Islet of Langerhans (tissue), 1 donor: ENCODE data around the gene WDPCP.
"Not testable (repeated sequence)": the region's sequence is repeated elsewhere in the genome, so short reads cannot be mapped to it uniquely, and the experiment has no call there.

ENCODE experiments used
- FAIRE-seq: peaks from one replicate; lab custom pipeline; 2011; peaks lifted over from hg19 to GRCh38; lab: Jason Lieb, UNC

WDPCP gene

GRCh38 chr2:63444565-63445288 is 143.6 kb downstream of the WDPCP start:
- no peak for FAIRE-seq

GRCh38 chr2:63440612-63441011 is 147.7 kb downstream of the WDPCP start:
- no peak for FAIRE-seq

GRCh38 chr2:63438181-63438580 is 150.1 kb downstream of the WDPCP start:
- FAIRE-seq, result no peak

GRCh38 chr2:63436488-63436887 is 151.8 kb downstream of the WDPCP start:
- no peak for FAIRE-seq

GRCh38 chr2:63435070-63435469 is 153.2 kb downstream of the WDPCP start:
- FAIRE-seq, result no peak

GRCh38 chr2:63434024-63435001 is 154.0 kb downstream of the WDPCP start:
- no peak for FAIRE-seq

GRCh38 chr2:63432373-63432772 is 155.9 kb downstream of the WDPCP start:
- FAIRE-seq, result no peak

GRCh38 chr2:63425606-63426005 is 162.7 kb downstream of the WDPCP start:
- no peak for FAIRE-seq

- no peak for FAIRE-seq
Measured at GRCh38 chr2:63425079-63425416, 163.2 kb downstream of the WDPCP start.

GRCh38 chr2:63424329-63425078 is 163.8 kb downstream of the WDPCP start:
- no peak for FAIRE-seq

GRCh38 chr2:63422556-63422955 is 165.7 kb downstream of the WDPCP start:
- no peak for FAIRE-seq

GRCh38 chr2:63408530-63408929 is 179.7 kb downstream of the WDPCP start:
- FAIRE-seq, result no peak

- no peak for FAIRE-seq
Measured at GRCh38 chr2:63406641-63407040, 181.6 kb downstream of the WDPCP start.

- no peak for FAIRE-seq
Measured at GRCh38 chr2:63403820-63404219, 184.5 kb downstream of the WDPCP start.

- FAIRE-seq, result not testable (repeated sequence)
Measured at GRCh38 chr2:63402889-63403288, 185.4 kb downstream of the WDPCP start.

- no peak for FAIRE-seq
Measured at GRCh38 chr2:63399156-63399555, 189.1 kb downstream of the WDPCP start.

GRCh38 chr2:63379451-63379850 is 208.8 kb downstream of the WDPCP start:
- no peak for FAIRE-seq

GRCh38 chr2:63378589-63378988 is 209.7 kb downstream of the WDPCP start:
- peak; percentile 41 for FAIRE-seq

- no peak for FAIRE-seq
Measured at GRCh38 chr2:63374341-63374740, 213.9 kb downstream of the WDPCP start.

- no peak for FAIRE-seq
Measured at GRCh38 chr2:63372549-63372948, 215.7 kb downstream of the WDPCP start.

GRCh38 chr2:63369146-63369545 is 219.1 kb downstream of the WDPCP start:
- FAIRE-seq, result no peak

- FAIRE-seq, result no peak
Measured at GRCh38 chr2:63364866-63365265, 223.4 kb downstream of the WDPCP start.

- FAIRE-seq, result not testable (repeated sequence)
Measured at GRCh38 chr2:63357722-63358121, 230.6 kb downstream of the WDPCP start.
